Uterus (tissue), 4 donors: ENCODE results near the gene PBOV1. TPM values are rescaled to one million over a fixed set of nuclear protein-coding genes. Genes with fewer than 3 reads are reported as not detected.

ENCODE experiments used
- DNase-seq, 2 donors: peaks; one replicate each; pipeline ENCODE4 v3.0.0-alpha.2; 2019 to 2020
- H3K27ac ChIP-seq, 2 donors: fragments of 200-600 bp; sonication (generic); 1 replicate in 1 of 2; 2 replicates in 1 of 2; pipeline ENCODE4 v1.5.1; 2016 to 2018
- H3K27me3 ChIP-seq, 2 donors: fragments of 200-600 bp; sonication (generic); one replicate each; pipeline ENCODE4 v1.5.1; 2018 to 2019; ENCODE audit warnings: control low read depth in 1 of 2
- H3K36me3 ChIP-seq, 2 donors: fragments of 200-600 bp; sonication (generic); one replicate each; pipeline ENCODE4 v1.5.1; 2019; ENCODE audit warnings: control low read depth in 1 of 2
- H3K4me1 ChIP-seq, 2 donors: fragments of 200-600 bp; sonication (generic); one replicate each; pipeline ENCODE4 v1.5.1; 2018 to 2019; ENCODE audit warnings: control low read depth in 1 of 2
- H3K4me3 ChIP-seq, 2 donors: fragments of 200-600 bp; sonication (generic); 1 replicate in 1 of 2; 2 replicates in 1 of 2; pipeline ENCODE4 v1.5.1; 2018 to 2019; ENCODE audit warnings: mild to moderate bottlenecking in 1 of 2
- H3K9me3 ChIP-seq, 2 donors: fragments of 200-600 bp; sonication (generic); one replicate each; pipeline ENCODE4 v1.5.1; 2019; ENCODE audit warnings: control low read depth in 1 of 2
- CTCF ChIP-seq, 4 experiments: fragments of 200-600 bp in 2 of 4; fragments of 450-650 bp in 2 of 4; sonication (generic) in 2 of 4; IDR thresholded peaks; one replicate each; pipeline ENCODE4 v1.5.1; 2016 to 2019; ENCODE audit warnings: antibody characterized with exemption in 4 of 4, mild to moderate bottlenecking in 2 of 4, moderate library complexity in 1 of 4
- POLR2A ChIP-seq, 2 donors: fragments of 450-650 bp; IDR thresholded peaks; one replicate each; pipeline ENCODE4 v1.6.1; 2016; ENCODE audit warnings: antibody characterized with exemption in 2 of 2, mild to moderate bottlenecking in 1 of 2, moderate library complexity in 1 of 2
- intact Hi-C: fragments of 100-400 bp; cut with DNase I; formaldehyde crosslinking; loops from one replicate; pipeline ENCODE4 v1.15.1; 2023; ENCODE audit warnings: low total_unique reads
- total RNA-seq, 4 donors: library from RNA; depleted of rRNA in 3 of 4; stranded (reverse); fragments of >200 nt in 3 of 4; gene quantifications; one replicate each; pipeline versions ENCODE4 v1.1.0 to v1.2.4, GENCODE V29; 2014 to 2023
- donor health status: DM: yes; HTN: yes; CAD: no.

PBOV1 gene
- total RNA-seq, 4 donors from 2014 or later, result not detected

- no peaks in the 10 kb centered on the region for H3K4me1 ChIP-seq
- no peak overlapping the region for H3K27ac ChIP-seq
- no peak overlapping the region for H3K4me3 ChIP-seq
- no peaks in the 10 kb centered on the region for H3K36me3 ChIP-seq
- intact Hi-C loops, result no loop called here
- no peak for DNase-seq
- TF ChIP-seq CTCF (IDR thresholded peaks at IDR 0.05) (no peak), POLR2A (IDR thresholded peaks at IDR 0.05) (no peak)
- no peaks in the 10 kb centered on the region for H3K27me3 ChIP-seq
- H3K9me3 ChIP-seq, result no peaks in the 10 kb centered on the region
Measured at GRCh38 chr6:138227316-138227781, 9.1 kb upstream of the PBOV1 start.

DNA sequence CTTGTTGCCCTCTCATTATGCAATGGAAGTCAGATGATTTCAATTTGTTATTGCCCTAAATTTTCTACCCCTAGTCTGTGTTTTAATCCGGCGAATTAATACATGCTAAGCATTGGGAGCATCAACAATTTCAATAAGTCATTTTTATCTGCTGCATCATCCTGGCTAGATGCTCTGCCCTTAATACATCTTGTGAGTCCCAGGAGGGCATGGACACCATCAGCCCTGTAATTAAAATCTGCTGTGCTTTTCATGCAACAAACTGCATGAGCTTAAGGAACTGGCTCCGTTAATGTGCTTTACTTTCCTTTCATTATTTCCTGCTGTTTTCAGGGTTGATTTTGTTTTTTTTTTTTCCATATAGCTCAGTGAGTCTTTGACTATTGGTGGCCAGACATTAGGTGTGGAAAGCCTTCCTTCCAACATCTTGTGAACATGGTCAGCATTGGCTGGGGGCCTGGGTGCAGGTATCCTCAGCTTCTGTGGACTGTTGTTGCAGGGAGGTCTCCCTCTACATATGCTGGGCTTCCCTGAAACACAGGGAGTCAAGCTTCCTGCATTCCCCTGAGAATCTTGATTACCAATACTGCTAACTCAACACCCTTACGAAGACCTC lies 8.5 kb upstream of the PBOV1 start:
- Histone ChIP-seq H3K27ac (no peak overlapping the region), H3K9me3 (no peaks in the 10 kb centered on the region), H3K4me1 (no peaks in the 10 kb centered on the region), H3K36me3 (no peaks in the 10 kb centered on the region), H3K4me3 (no peak overlapping the region), H3K27me3 (no peaks in the 10 kb centered on the region)
- TF ChIP-seq POLR2A (IDR thresholded peaks at IDR 0.05), result no peak
- no peak for TF ChIP-seq CTCF (IDR thresholded peaks at IDR 0.05)
- no peak for DNase-seq
- intact Hi-C loops, result no loop called here

GRCh38 chr6:138225953-138226352 lies 7.7 kb upstream of the PBOV1 start:
- no peaks in the 10 kb centered on the region for H3K27me3 ChIP-seq
- no peaks in the 10 kb centered on the region for H3K4me1 ChIP-seq
- H3K9me3 ChIP-seq, result no peaks in the 10 kb centered on the region
- H3K27ac ChIP-seq, result no peak overlapping the region
- no peaks in the 10 kb centered on the region for H3K36me3 ChIP-seq
- no peak for DNase-seq
- no peak overlapping the region for H3K4me3 ChIP-seq
- TF ChIP-seq POLR2A (IDR thresholded peaks at IDR 0.05) (no peak), CTCF (IDR thresholded peaks at IDR 0.05) (no peak)
- intact Hi-C loops, result no loop called here

DNA sequence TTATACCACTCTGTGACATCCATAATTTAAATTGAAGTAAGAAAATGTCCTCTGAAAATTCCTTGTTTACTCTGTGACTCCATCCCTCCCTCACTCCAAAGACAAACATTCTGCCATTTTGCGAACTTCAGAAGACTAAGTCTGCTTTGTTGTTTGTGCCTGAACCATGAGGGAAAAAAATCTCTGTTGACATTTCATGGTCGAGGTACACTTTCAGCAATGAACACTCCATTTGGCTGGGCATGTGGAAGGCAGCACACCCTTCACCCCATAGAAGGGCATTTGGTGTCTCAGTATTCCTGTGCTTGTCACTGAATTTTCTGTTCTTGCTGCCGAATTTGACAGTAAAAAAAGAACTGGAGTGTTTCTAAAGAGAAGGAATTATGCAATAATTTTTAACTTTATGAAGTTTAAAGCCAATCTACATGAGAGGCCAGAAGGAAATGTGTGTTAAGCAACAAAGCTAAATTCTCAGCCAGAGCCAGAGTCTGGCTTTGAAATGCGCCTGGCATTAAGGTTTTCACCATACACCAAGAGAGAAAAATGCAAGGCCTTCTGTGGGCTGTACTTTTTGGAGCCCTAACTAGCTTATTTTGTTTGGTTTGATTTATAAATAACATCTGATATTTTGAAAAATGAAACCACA lies 4.7 kb upstream of the PBOV1 start:
- no peak for TF ChIP-seq POLR2A (IDR thresholded peaks at IDR 0.05)
- no peak for TF ChIP-seq CTCF (IDR thresholded peaks at IDR 0.05)
- no peak overlapping the region for H3K4me3 ChIP-seq
- no peak overlapping the region for H3K27ac ChIP-seq
- no peaks in the 10 kb centered on the region for H3K4me1 ChIP-seq
- H3K9me3 ChIP-seq, result no peaks in the 10 kb centered on the region
- H3K36me3 ChIP-seq, result no peaks in the 10 kb centered on the region
- no peaks in the 10 kb centered on the region for H3K27me3 ChIP-seq
- intact Hi-C loops, result no loop called here
- no peak for DNase-seq

GRCh38 chr6:138219901-138220300 lies 1.6 kb upstream of the PBOV1 start:
- no peaks in the 10 kb centered on the region for H3K27me3 ChIP-seq
- intact Hi-C loops, result no loop called here
- no peaks in the 10 kb centered on the region for H3K36me3 ChIP-seq
- H3K27ac ChIP-seq, result no peak overlapping the region
- no peak for DNase-seq
- H3K9me3 ChIP-seq, result no peaks in the 10 kb centered on the region
- no peak overlapping the region for H3K4me3 ChIP-seq
- H3K4me1 ChIP-seq, result no peaks in the 10 kb centered on the region
- TF ChIP-seq POLR2A (IDR thresholded peaks at IDR 0.05) (no peak), CTCF (IDR thresholded peaks at IDR 0.05) (no peak)
